ENCODE data around the gene HSD17B2.
"Not testable (repeated sequence)": the region's sequence is repeated elsewhere in the genome, so short reads cannot be mapped to it uniquely, and the experiment has no call there.

HSD17B2 gene

GRCh38 chr16:82137822-82138167 is 102.7 kb downstream of the HSD17B2 start:
- DNase-seq: no peak

GRCh38 chr16:82138478-82139285 is 103.6 kb downstream of the HSD17B2 start:
- no peak for DNase-seq

GRCh38 chr16:82139286-82139571 is 104.2 kb downstream of the HSD17B2 start:
- not testable (repeated sequence) for DNase-seq

GRCh38 chr16:82146556-82146955 is 111.5 kb downstream of the HSD17B2 start:
- no peak for DNase-seq

GRCh38 chr16:82146957-82147356 is 111.9 kb downstream of the HSD17B2 start:
- DNase-seq: no peak

GRCh38 chr16:82147546-82147945 is 112.5 kb downstream of the HSD17B2 start:
- DNase-seq: no peak
